UCSD-AML1 (cell line): Measurements from ENCODE around the gene AIRE.

Source experiments
- DNase-seq: peaks from one replicate; lab custom pipeline; 2025; ENCODE audit not compliant: unreplicated experiment; lab: John Stamatoyannopoulos, UW

The AIRE gene

DNA sequence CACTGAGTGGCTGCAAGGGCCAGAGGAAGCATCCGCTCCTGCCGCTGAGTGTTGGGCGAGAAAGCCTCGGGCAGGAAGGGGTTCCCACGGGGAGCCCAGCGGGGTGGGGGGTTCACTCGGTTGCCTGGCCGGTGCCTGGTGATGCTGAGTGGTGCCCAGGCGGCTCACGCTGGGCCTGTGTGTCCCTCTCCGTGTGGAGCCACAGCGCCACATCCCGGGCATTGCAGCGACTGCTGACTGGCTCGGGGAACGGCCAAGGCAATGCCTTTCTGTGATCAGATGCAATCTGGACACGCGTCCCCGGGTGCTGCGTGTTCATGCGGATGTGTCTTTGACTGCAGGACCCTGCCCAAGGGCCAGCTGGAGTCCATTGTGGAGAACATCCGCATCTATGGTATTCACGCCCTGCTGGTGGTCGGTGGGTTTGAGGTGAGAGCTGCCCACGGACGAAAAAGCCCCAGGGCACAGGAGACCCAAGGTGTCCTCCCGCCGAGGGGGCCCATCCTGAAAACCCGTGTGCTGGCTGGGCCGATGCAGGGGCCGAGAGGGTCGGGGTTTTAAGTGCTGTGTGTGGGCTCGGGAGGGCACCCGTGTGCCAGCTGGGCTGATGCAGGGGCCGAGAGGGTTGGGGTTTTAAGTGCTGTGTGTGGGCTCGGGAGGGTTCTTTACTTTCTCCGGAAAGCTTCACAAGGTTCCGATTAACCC, 37.1 kb downstream of the AIRE start:
- DNase-seq: no peak

DNA sequence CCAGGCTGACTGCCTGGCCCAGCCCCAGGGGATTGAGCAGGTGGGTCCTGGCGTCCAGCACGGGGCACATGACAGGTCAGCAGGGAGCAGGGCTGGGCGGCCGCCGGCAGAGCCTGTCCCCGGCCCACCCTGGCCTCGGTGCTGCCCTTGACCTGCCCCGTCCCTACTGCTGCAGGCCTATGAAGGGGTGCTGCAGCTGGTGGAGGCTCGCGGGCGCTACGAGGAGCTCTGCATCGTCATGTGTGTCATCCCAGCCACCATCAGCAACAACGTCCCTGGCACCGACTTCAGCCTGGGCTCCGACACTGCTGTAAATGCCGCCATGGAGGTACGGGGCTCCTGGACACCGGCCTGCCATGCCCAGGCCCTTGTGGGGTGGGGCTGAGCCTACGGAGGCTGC, 37.9 kb downstream of the AIRE start:
- no peak for DNase-seq

DNA sequence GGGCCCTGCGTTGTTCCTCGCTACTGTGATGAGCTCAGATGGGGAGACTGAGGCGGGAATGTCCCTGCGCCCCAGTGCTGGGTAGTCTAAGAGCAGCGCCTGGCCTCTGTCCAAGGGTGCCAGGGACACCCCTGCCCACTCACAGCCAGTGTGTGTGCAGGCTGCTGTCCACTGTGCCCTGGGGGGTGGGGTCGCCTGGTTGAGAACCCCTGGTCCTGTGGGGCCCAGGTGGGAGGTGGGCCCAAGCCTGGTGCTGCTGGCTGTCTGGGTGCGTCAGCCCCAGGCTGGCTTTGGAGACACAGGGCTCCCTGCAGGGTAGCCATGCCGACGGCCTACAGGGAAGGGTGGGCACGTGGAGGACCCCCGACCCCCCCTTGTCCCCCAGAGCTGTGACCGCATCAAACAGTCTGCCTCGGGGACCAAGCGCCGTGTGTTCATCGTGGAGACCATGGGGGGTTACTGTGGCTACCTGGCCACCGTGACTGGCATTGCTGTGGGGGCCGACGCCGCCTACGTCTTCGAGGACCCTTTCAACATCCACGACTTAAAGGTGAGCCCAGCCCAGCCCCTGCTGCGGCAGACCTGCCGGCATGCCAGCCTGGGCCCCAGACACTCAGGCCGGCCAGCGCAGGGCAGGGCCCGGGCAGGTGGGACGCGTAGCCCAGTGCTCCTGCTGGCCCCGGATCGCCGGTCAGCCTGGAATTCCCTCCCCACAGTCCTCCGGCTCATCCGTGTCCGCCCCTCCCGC, 38.6 kb downstream of the AIRE start:
- no peak for DNase-seq

DNA sequence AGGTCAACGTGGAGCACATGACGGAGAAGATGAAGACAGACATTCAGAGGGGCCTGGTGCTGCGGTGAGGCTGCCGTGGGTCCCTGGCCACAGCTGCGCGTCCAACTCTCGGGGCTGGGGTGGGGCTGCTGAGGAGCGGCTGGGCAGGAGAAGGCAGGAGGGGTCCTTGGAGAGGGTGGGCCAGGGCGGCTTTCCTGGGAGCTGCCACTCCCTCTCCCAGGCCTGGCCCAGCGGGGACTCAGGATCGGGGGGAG, 39.1 kb downstream of the AIRE start:
- no peak for DNase-seq

DNA sequence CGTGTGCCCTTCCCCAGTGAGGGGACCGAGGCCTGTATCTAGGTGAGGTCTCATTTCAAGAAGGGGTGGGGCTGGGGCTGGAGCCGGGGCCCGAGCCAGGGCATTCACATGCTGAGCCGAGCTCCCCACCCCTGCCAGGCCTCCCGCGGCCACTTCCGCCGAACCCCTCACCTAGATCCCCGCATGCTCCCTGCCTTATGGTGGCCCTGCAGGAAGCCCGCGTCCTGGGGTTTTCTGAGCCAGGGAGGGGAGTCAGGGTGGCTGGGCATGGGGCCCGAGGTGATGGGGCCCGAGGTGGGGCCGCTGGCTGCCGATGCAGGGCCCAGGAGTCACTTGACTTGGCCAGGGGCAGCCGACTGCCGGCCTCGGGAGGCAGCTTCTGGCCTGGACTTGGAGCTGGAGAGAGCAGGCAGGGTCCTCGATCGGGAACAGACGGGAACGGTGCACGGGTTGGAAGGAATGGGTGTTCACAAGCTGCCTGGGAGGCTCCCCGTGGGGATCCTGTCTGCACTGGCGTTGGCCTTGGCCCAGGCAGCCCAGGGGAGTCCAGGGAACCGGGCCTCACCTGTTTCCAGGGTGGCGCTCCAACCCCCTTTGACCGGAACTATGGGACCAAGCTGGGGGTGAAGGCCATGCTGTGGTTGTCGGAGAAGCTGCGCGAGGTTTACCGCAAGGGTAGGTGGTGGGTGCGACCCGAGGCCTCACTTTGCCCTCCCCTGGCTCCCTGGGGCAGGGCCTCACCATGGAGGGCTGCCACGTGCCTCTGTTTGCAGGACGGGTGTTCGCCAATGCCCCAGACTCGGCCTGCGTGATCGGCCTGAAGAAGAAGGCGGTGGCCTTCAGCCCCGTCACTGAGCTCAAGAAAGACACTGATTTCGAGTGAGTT, 40.0 kb downstream of the AIRE start:
- no peak for DNase-seq

DNA sequence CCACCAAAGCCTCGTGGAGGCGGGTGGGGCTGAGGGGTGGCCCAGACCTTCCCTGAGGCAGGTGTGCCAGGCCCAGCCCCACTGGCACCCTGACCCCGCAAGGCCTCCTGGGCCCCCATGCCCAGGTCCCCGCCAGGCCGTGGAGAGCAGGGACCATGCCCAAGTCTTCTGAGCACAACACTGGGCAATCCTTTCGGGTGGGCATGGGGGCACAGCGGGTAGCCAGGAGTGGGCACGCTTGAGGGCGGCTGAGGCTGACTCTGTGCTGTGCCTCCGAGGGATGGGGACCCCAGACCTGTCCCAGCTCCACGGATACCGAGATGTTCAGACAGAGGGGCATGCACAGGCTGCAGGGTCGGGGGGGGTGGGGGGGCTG, 40.6 kb downstream of the AIRE start:
- DNase-seq: no peak

DNA sequence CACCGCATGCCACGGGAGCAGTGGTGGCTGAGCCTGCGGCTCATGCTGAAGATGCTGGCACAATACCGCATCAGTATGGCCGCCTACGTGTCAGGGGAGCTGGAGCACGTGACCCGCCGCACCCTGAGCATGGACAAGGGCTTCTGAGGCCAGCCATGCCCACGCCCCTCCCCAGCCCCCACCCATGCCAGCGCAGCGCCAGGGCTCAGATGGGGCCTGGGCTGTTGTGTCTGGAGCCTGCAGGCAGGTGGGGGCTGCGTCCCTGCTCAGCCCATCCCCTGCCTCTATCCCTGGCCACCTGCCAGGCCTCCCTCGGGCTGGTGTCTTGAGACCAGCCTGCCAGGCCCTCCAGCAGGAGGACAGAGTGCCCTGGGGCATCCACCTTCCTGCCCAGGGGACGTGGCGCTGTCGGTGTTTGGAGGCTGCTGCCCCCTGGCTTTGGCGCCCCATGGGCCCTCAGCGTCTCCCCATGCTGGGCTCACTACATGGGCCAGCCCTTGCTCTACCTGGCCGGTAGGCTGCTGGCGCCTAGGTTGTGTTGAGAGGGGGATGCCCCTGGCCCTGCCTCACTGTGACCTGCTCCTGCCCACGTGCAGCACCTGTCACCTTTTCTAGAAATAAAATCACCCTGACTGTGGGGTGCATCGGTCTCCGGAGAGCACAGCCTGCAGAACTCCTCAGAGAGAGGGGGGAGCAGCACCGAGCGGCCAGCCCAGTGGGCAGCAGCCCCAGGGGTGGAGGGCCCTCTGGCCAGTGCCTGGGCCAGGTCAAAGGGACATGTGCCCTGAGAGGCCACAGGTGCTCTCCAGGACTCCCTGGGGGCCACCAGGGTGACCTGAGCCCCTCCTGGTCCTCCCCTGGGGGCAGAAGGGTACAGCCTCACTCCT, 41.3 kb downstream of the AIRE start:
- DNase-seq: no peak

DNA sequence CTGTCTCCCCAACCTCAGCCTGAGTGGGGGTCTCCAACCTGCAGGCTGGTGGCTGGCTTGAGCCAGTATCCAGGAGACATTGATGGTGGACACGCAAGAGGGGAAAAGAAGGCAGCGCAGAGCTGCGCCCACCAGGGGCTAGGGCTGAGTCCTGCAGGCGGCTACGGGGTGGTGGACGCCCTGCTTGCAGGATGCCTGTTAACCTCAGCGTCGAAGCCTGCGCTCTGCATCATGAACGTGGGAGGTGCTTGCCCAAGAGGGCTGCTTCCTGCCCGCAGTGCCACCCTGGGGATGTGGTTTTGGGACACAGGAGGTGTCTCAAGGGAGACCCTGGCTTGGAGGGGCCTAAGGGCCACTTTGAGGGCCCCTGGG, 41.9 kb downstream of the AIRE start:
- no peak for DNase-seq

DNA sequence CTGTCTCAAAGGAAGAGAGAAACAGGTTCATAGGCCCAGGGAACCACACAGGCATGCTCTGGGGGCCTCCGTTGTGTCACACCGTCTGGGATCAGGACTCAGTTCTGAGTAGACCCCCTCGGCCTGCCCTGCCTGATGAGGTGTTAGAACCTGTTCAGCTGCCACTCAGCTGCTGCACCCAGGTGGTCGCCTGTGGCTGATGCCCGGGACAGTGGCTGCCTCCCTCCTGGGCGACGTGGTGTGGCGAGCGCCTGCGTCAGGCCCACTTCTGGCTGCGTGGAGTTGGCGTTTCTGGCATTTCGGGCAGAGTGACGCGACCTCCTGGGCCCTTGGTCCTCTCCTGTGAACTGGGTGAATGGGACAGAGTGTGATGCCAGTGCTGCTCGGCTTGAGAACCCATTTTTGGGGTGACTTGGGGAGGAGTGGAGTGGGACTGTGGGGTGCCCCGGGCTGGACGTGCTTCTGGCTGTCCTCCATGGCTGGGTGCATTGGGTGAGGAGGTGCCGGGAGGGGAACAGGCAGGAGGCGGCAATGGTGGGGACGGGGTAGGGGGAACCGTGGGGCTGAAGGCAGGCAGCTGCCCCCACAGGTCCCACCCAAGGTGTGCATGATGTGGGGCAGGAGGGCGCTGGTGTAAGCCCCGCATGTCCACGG, 42.7 kb downstream of the AIRE start:
- DNase-seq: no peak

DNA sequence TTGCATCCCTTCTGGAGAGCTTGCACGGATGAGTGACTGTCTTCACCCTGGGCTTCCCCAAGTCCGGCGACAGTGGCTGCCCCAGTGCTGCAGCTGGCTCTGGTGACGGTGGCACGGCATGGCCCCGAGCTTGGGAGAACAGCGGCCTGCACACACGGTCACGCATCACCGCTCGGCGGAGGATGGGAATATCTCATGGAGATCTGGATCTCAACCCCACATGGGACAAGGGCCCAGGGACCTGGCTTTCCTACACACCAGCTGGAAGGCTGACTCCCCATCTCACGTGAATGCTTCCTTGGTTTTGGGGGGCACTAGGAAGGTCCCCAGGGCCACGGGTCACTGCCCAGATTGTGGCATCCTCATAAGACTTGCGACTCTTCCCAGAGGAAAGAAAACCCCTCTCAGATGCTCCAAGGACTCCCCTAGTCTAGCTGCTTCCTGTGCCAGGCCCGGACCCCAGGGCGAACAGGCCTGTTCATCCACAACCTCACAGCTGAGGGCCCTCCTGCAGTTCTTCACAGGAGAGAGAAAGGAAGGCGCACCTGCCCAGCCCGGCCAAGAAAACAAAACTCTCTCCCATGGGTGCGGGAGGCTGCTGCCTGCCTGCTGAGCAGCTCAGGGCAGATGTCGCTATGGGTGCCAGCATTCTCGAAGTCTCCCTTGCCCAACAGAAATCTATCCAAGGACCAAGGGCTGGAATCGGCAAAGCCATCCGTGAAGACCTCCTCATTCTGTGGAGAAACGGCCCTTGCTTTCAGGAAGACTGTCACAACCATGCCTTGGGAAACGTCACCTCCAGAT, 43.6 kb downstream of the AIRE start:
- no peak for DNase-seq

DNA sequence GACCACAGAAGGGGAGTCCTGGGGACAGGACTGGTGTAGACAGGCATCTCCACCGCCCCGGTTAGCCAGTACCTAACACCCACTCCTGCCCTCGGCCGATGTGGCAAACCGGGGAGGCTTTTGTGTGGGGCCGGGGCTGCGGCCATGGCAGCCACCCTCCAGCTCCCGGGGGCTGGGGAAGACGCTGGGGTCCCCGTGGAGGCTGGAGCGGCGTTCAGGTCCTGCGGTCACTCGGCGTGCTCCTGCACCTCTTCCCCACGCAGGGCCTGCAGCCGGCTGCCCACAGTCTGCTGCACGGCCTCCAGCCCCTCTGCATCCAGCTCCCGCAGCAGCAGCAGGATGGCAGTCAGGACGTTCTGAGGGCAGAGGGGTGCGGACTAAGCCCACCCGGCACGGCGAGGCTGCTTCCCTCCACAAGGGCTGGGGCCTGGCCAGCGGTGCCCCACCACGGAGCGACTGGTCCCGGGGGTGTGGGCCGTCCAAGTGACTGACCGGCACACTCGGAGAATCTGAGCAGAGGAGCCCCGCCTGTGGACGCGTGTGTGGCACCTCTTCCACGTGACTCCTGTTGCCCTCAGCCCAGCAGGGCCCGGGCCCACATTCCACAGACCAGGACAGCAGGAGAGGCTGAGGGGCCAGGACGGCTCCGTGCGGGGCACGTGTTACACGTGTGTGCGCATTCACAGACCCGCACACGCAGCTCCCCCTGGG, 44.5 kb downstream of the AIRE start:
- DNase-seq: no peak

DNA sequence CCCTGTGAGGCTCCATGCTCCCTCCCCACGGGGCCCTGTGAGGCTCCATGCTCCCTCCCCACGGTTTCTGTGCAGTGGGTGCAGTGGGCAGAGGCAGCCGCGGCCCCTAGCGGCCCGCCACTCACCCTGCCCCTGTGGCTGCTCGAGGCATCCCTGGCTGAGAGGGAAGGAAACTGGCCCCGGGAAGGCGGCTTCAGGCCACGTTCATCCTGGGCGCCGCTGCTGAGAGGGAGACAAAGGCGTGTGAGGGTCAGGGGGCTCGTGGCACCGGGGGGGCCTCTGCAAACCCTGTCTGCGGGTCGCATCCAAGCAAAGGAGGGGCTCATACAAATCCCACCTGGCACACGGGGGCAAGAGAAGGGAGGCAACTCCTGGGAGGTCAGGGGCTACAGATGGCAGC, 45.0 kb downstream of the AIRE start:
- DNase-seq: no peak

DNA sequence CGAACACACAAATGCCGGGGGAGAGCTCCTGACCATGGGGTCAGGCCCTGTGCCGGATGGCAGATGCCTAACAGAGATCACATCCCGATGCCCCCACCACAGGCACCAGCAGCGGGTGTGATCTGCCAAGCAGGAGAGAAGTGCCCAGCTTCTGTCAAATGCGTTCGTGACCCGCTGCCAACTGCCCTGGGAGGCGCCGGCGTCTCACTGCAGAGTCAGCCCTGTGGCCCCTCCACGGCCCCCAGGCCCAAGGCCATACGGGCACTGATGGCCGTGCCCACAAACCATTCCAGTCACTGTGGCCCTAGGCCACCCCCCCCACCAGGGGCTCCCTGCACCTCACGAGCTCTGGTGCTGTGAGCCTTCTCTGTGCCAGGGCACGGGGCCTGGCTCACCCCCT, 45.5 kb downstream of the AIRE start:
- no peak for DNase-seq

DNA sequence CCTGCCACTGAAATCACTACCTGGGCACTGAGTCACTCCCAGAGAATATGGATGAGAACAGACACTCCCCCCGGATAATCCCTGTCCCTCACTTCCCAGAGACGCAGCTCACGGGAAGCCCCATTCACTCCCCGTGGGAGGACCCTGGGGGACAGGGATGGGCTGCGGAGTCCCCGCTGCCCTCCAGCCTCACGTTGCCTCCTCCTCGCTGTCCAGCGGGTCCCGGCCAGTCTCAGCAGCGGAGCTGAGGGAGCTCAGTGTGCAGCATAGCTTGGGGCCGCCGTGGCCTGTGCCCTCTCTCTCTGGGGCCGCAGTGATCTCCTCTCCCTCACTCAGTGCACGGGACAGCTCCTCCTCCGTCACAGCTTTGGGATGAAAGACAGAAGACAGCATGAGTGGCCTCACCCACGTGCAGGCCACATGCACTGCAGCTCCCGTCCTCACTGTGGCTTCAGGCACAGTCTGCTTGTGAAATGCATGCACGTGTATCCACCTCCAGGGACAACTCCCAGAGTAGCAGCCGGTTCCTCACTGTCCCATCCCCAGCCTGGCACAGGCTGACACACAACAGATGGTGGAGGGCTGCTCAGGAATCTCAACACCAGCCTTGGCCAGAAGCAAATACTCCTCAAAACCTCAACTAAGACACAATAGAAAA, 46.1 kb downstream of the AIRE start:
- DNase-seq: no peak

DNA sequence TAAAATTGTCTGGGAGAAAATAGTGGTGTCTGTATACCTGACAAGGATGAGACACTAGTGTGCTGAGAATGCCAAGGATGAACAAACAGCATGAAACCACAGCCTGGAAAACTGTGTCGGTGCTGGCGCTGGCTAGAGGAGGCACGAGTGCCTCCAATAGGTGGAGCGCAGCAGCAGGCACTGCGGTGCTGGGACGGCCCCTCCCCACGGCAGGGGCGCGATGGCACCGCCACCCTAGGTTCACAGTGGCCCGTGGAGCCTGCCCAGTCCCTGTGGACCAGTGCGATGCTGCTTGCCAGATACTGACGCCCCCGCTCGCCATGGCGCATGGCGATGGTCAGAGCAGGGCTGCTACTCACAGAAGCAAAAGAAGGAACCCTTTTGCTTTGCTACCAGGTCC, 46.7 kb downstream of the AIRE start:
- DNase-seq: no peak

DNA sequence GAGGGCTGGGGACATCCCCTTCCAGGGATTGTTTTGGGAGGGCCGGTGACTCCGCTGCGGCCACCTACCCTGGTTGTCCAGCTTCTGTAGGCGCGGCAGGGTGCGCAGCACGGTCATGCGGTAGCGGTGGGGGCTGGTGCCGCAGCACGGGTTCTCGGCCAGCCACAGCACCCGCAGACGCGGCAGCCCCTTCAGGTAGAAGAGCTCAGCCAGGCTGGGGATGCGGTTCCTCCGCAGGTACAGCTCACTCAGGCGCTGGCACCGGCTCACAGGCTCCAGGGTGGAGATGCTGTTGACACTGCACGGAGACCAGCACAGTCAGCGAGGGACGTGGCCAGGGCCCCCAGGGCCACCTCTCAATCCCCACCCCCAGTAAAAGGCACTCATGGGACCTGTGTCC, 47.3 kb downstream of the AIRE start:
- no peak for DNase-seq

DNA sequence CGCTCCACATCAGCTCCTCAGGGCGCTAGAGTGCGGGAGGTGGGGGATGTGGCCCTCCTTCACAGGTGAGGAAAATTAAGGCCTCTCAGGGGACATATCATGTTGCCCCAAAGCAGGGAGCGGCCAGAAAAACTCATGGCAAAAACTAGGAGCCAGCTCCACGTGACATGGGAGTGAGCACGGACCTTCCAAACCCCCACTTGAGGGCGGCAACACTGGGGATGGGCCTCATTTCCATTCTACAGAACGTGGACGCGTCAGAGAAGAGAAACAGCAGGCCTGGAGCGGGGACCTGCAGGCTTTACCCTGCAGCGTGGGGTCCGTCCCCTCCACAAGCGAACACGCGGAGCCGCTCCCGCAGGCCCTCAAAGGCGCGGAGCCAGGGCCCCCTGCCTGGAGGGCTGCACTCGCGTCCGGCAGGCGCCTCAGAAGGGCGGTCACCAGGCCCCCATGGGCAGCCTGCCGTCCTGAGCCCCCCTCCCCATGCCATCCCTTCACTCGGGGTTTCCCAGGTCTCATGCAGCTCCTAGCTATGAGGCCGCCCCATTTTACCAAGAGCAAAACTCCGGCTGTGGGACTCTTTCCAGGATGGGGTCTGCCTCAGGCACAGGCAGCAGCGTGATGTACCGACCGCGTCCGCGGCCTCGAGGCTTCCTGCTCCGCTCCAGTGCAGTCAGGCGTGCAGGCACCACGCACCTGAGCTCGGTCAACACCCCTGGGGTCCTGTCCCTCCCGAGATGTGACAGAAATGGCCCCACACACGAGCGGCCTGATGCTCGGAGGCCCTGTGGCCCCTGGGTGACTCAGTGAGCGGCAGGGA, 48.0 kb downstream of the AIRE start:
- DNase-seq: no peak
